B cell (primary cell): Measurements from ENCODE around the gene HOMER2. TPM values are rescaled to one million over a fixed set of nuclear protein-coding genes. Genes with fewer than 3 reads are reported as not detected.

Experiments used
- ATAC-seq: fragments of 200-7000 bp; cut with Tn5 transposase; one replicate; pipeline ENCODE4 v1.10.0; 2021; ENCODE audit warnings: low read depth, mild to moderate bottlenecking, moderate number of reproducible peaks, moderate library complexity
- CTCF ChIA-PET: fragments of 350-600 bp; sonication (Branson Sonifier 250); formaldehyde crosslinking; loops from one replicate; lab custom pipeline; 2021; ENCODE audit warnings: antibody characterized with exemption, inconsistent platforms; lab: Charles Lee
- POLR2A ChIA-PET: fragments of 350-600 bp; sonication (Branson Sonifier 250); formaldehyde crosslinking; loops from one replicate; lab custom pipeline; 2021; ENCODE audit warnings: antibody characterized with exemption; lab: Charles Lee
- DNase-seq: peaks from one replicate; pipeline ENCODE4 v3.0.0; 2013
- H2AFZ ChIP-seq: 2 replicates; pipeline ENCODE4 v1.6.1; 2012; ENCODE audit warnings: mild to moderate bottlenecking, low read depth, low read length; ENCODE audit not compliant: insufficient read depth, poor library complexity, severe bottlenecking
- H3K27ac ChIP-seq, 2 donors: 1 replicate in 1 of 2; 2 replicates in 1 of 2; pipeline ENCODE4 v1.5.1; 2012 to 2013; ENCODE audit warnings: low read length in 2 of 2, mild to moderate bottlenecking in 2 of 2, moderate library complexity in 1 of 2
- H3K27me3 ChIP-seq, 4 experiments: fragments of 200-600 bp in 1 of 4; sonication (generic) in 1 of 4; replicated peaks in 1 of 4; 1 replicate in 2 of 4; 2 replicates in 2 of 4; pipeline versions ENCODE4 v1.6.1 to v1.7.0; 2013 to 2016; ENCODE audit warnings: low read length in 3 of 4, mild to moderate bottlenecking in 2 of 4, mixed read lengths in 1 of 4, moderate library complexity in 1 of 4; ENCODE audit not compliant: insufficient read depth in 4 of 4, control insufficient read depth in 3 of 4; ENCODE audit errors: control extremely low read depth in 1 of 4
- H3K36me3 ChIP-seq, 2 experiments: replicated peaks in 1 of 2; 1 replicate in 1 of 2; 2 replicates in 1 of 2; pipeline versions ENCODE4 v1.6.1 to v1.7.1; 2013; ENCODE audit warnings: low read length in 1 of 2; ENCODE audit not compliant: insufficient read depth in 2 of 2, control insufficient read depth in 1 of 2; ENCODE audit errors: control extremely low read depth in 1 of 2, extremely low read depth in 1 of 2
- H3K4me1 ChIP-seq, 2 donors: fragments of 200-600 bp in 1 of 2; sonication (generic) in 1 of 2; 1 replicate in 1 of 2; 2 replicates in 1 of 2; pipeline versions ENCODE4 v1.5.1 to v1.6.1; 2013 to 2017; ENCODE audit warnings: low read length in 2 of 2; ENCODE audit not compliant: control insufficient read depth in 2 of 2, insufficient read depth in 2 of 2
- H3K4me2 ChIP-seq: replicated peaks from 2 replicates; pipeline ENCODE3; 2012; ENCODE audit warnings: mild to moderate bottlenecking, low read depth, low read length; ENCODE audit not compliant: poor library complexity, severe bottlenecking
- H3K4me3 ChIP-seq, 5 experiments: fragments of 200-600 bp in 1 of 5; sonication (generic) in 1 of 5; 1 replicate in 3 of 5; 2 replicates in 2 of 5; pipeline versions ENCODE4 v1.5.1 to v1.7.0; 2011 to 2016; ENCODE audit warnings: low read length in 4 of 5, mild to moderate bottlenecking in 4 of 5, low read depth in 2 of 5, control low read depth in 1 of 5, moderate library complexity in 1 of 5; ENCODE audit not compliant: insufficient read depth in 1 of 5; ENCODE audit errors: control extremely low read depth in 1 of 5, extremely low read depth in 1 of 5
- H3K79me2 ChIP-seq: fragments of 200-600 bp; sonication (generic); one replicate; pipeline ENCODE4 v1.6.0; 2016; ENCODE audit warnings: low read length; ENCODE audit not compliant: control insufficient read depth, insufficient read depth
- H3K9ac ChIP-seq: fragments of 200-600 bp; sonication (generic); 2 replicates; pipeline ENCODE4 v1.6.1; 2017; ENCODE audit warnings: mild to moderate bottlenecking, low read length, moderate library complexity
- H3K9me3 ChIP-seq, 3 donors: one replicate each; pipeline versions ENCODE4 v1.6.1 to v1.7.1; 2013; ENCODE audit warnings: low read length in 2 of 3; ENCODE audit not compliant: control insufficient read depth in 2 of 3, insufficient read depth in 1 of 3; ENCODE audit errors: control extremely low read depth in 1 of 3
- H4K20me1 ChIP-seq: 2 replicates; pipeline ENCODE4 v1.6.0; 2012; ENCODE audit warnings: mild to moderate bottlenecking, low read length; ENCODE audit not compliant: insufficient read depth, control insufficient read depth, poor library complexity, severe bottlenecking
- H3K27ac Mint-ChIP-seq: one replicate; pipeline ENCODE4 v1.8.0; 2021; ENCODE audit warnings: mixed read lengths
- H3K27me3 Mint-ChIP-seq: one replicate; pipeline ENCODE4 v1.8.0; 2021; ENCODE audit warnings: mixed read lengths
- H3K4me1 Mint-ChIP-seq: one replicate; pipeline ENCODE4 v1.8.0; 2021; ENCODE audit warnings: mixed read lengths
- H3K4me3 Mint-ChIP-seq: one replicate; pipeline ENCODE4 v1.8.0; 2021; ENCODE audit warnings: mixed read lengths
- H3K9me3 Mint-ChIP-seq: one replicate; pipeline ENCODE4 v1.8.0; 2022; ENCODE audit warnings: mixed read lengths; ENCODE audit not compliant: insufficient read depth
- EZH2 ChIP-seq: IDR thresholded peaks from 2 replicates; pipeline ENCODE4 v1.6.1; 2012; ENCODE audit warnings: borderline replicate concordance, low read depth, mild to moderate bottlenecking, moderate library complexity, low read length; ENCODE audit not compliant: insufficient read depth, poor library complexity, severe bottlenecking
- WGBS: methylation state at CpG from one replicate; pipeline ENCODE4 v1.1.5; 2013; ENCODE audit warnings: missing lambda C conversion rate; ENCODE audit not compliant: insufficient coverage; 5-methylcytosine and 5-hydroxymethylcytosine counted together
- intact Hi-C: fragments of 100-400 bp; cut with micrococcal nuclease; formaldehyde crosslinking; loops from one replicate; pipeline ENCODE4 v1.10.0; 2022
- polyA plus RNA-seq: library from polyadenylated mRNA; depleted of rRNA; stranded (reverse); fragments of >200 nt; gene quantifications from 2 replicates; pipeline ENCODE4 v1.2.3, GENCODE V29; 2012
- total RNA-seq, 2 donors: library from RNA; stranded (reverse); fragments of 120-200 nt in 1 of 2; gene quantifications; 1 replicate in 1 of 2; 2 replicates in 1 of 2; pipeline versions ENCODE4 v1.2.3 to v1.2.4, GENCODE V29; 2013 to 2022
- TF ChIP-seq, protein P1 (sequence below): fragments of 200-600 bp; IDR thresholded peaks from one replicate; pipeline ENCODE4 v1.8.0; 2022; ENCODE audit warnings: antibody characterized with exemption, mild to moderate bottlenecking

The HOMER2 gene
- total and polyA plus RNA-seq, 2 donors (not counting 1 experiment from before 2014, with no cell fraction given) = 5.7 to 19.5 TPM

DNA sequence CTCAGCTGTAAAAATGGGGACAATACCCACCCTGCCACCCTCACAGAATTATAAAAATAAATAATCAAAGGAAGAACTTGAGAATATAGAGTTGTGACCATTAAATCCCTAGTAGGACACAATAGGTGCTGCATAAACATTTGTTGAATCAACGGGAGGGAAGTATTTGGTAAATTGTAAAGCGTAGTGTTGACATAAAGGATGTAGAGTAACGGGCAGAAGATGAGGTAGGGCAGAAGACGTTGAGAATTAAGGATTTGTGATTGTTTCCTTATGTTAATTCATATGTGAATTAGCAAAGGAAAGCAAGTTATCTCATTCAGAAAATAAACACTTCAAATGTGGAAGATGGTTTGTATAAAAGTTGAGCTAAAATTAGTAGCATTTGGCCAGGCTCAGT lies 40.6 kb upstream of the HOMER2 start:
- no peak for DNase-seq
- no peaks in the 10 kb centered on the region for H3K4me1 ChIP-seq
- no peak overlapping the region for H3K9ac ChIP-seq
- Mint-ChIP-seq H3K4me1 (peaks cover 2% of the 10 kb centered on the region), H3K27me3 (no peaks in the 10 kb centered on the region), H3K27ac (no peak overlapping the region), H3K4me3 (no peak overlapping the region), H3K9me3 (no peaks in the 10 kb centered on the region)
- H3K36me3 ChIP-seq = peaks cover 1 to 8% of the 10 kb centered on the region in 2 experiments
- ATAC-seq = no peak
- H3K27ac ChIP-seq = no peak overlapping the region
- no peak overlapping the region for H2AFZ ChIP-seq
- H3K27me3 ChIP-seq = no peaks in the 10 kb centered on the region
- no peaks in the 10 kb centered on the region for H3K9me3 ChIP-seq
- no peak for TF ChIP-seq EZH2
- TF ChIP-seq, protein P1, sequence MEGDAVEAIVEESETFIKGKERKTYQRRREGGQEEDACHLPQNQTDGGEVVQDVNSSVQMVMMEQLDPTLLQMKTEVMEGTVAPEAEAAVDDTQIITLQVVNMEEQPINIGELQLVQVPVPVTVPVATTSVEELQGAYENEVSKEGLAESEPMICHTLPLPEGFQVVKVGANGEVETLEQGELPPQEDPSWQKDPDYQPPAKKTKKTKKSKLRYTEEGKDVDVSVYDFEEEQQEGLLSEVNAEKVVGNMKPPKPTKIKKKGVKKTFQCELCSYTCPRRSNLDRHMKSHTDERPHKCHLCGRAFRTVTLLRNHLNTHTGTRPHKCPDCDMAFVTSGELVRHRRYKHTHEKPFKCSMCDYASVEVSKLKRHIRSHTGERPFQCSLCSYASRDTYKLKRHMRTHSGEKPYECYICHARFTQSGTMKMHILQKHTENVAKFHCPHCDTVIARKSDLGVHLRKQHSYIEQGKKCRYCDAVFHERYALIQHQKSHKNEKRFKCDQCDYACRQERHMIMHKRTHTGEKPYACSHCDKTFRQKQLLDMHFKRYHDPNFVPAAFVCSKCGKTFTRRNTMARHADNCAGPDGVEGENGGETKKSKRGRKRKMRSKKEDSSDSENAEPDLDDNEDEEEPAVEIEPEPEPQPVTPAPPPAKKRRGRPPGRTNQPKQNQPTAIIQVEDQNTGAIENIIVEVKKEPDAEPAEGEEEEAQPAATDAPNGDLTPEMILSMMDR = no peak
- CTCF ChIA-PET = interaction anchor here (0.6 to 1.5 kb wide), 4 partner anchors 10 to 462 kb away, joined by 3 to 7 read pairs (median 4); partner anchors contain the start of gene C15orf40
- intact Hi-C loops = no loop called here
- no peak overlapping the region for H3K4me3 ChIP-seq
- H3K4me2 ChIP-seq = no peak overlapping the region
- POLR2A ChIA-PET = no interaction called here
- WGBS = 98% methylated on average over 4 of the region's 4 CpGs
- H4K20me1 ChIP-seq = no peaks in the 10 kb centered on the region
- no peaks in the 10 kb centered on the region for H3K79me2 ChIP-seq

DNA sequence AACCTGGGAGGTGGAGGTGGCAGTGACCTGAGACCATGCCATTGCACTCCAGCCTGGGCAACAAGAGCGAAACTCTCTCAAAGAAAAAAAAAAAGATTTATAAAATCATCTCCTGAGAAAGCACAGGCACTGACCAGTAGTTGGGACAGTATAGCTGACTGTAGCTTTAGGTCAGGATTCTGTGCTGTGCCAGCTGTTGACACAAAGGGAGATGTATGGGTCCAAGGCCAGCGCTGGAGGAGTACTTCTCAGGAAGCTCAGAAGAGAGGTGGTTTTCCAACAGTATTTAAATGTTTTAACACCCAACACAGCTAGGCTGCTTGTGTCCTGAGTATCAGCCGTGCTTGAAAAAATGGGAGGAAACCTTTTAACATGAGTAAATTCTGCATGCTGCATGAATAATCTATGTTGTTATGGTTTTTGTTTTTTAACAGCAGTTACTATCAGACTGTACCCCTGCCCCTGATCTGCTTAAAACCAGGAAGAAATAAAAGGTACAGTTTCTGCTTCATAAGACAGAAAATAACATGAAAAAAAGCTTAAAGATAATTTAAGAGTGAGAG lies 40.0 kb upstream of the HOMER2 start:
- Histone ChIP-seq H3K4me3 (no peak overlapping the region), H3K27ac (no peak overlapping the region), H3K9me3 (no peaks in the 10 kb centered on the region), H2AFZ (no peak overlapping the region), H3K9ac (no peak overlapping the region), H3K4me1 (no peaks in the 10 kb centered on the region), H3K4me2 (no peak overlapping the region), H3K79me2 (no peaks in the 10 kb centered on the region), H3K36me3 (peaks cover 1 to 9% of the 10 kb centered on the region in 2 experiments), H4K20me1 (no peaks in the 10 kb centered on the region), H3K27me3 (no peaks in the 10 kb centered on the region)
- intact Hi-C loops = no loop called here
- TF ChIP-seq, protein P1 = no peak
- TF ChIP-seq EZH2 = no peak
- POLR2A ChIA-PET = no interaction called here
- Mint-ChIP-seq H3K4me1 (peaks cover 2% of the 10 kb centered on the region), H3K27ac (no peak overlapping the region), H3K27me3 (no peaks in the 10 kb centered on the region), H3K4me3 (no peak overlapping the region), H3K9me3 (no peaks in the 10 kb centered on the region)
- ATAC-seq (no peak), DNase-seq (no peak)
- CTCF ChIA-PET = interaction anchor here (1.2 to 1.5 kb wide), 3 partner anchors 11 to 461 kb away, joined by 3 to 7 read pairs (median 5); partner anchors contain the start of gene C15orf40
- WGBS = no CpG with 5 or more reads among the region's 3 CpGs
